ENCODE data around the gene SOBP. TPM values are rescaled to one million over a fixed set of nuclear protein-coding genes. Genes with fewer than 3 reads are reported as not detected.

The SOBP gene
- polyA plus RNA-seq, 2 of the 4 experiments (the other 2 are of a cell fraction) = 0.18 to 0.53 TPM

DNA sequence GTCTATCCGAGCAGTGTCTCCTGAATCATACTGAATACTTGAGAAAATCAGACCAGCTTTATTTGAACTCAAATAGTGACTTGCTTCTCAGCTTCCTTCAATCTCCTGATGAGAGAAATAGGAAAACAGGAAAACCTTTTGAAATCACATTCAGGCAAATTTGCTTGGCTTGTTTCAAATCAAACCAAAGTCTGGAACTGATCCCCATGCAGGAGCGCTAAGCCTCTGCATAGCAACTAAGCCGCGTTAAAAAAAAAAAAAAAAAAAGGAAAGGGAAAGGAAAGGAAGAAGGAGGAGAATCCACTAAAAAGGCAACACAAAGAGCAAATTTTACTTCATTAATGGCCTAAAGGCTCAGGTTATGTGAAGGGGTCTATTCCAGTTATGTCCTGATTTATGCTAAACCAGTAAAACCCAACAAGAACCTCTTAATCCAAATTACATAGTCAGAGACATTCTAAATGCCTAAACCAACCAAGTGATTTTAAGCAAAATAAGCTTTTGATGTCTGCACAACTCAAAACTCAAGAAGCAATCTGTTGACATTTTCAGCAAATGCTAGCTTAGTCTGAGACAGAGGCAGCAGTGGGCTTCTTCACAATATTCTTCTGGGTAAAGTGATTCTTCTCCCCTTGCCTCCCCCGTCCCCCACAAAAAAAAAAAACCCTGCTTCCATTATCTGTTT, 112.5 kb downstream of the SOBP start:
- Histone ChIP-seq H3K4me1 (peaks cover 25% of the 10 kb centered on the region), H3K27ac (no peak overlapping the region; a peak in 1 of 6 replicates), H3K4me2 (no peak overlapping the region), H3K9me3 (no peaks in the 10 kb centered on the region), H3K4me3 (no peak overlapping the region)
- TF ChIP-seq ZSCAN20 (CRISPR knock-in tag; IDR thresholded peaks at IDR 0.05) = no peak
- DNase-seq (ENCODE audit: low read depth in 1 of 2, low spot score in 1 of 2) (no peak), ATAC-seq (no peak), FAIRE-seq (no peak)
- ChIA-PET CTCF (interaction anchor here (1.5 kb wide), 1 partner anchor 13 kb away, joined by 8 read pairs; no protein-coding TSS in a partner anchor), POLR2A (no interaction called here)
- WGBS (ENCODE audit: missing lambda C conversion rate) = 85% methylated on average over 5 of the region's 5 CpGs

DNA sequence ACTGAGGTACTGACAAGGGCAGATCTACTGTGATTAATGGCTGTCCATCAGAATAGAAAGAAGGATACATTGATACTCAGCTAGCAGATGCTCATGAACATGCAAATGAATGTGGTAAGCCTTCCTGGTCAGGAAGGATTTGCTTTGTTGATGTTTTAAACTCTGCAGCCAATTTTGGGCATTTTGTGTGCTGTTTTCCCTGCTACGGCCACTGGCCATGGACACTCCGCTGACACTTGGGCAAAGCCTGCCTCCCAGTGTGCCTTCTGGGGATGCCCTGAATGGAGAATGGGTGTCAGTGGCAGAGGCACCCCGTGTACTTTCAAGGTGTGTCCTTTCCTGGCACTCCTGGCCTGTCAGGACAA, 113.1 kb downstream of the SOBP start:
- H3K4me3 ChIP-seq = no peak overlapping the region
- peaks cover 25% of the 10 kb centered on the region for H3K4me1 ChIP-seq
- FAIRE-seq (no peak), ATAC-seq (no peak), DNase-seq (ENCODE audit: low read depth in 1 of 2, low spot score in 1 of 2) (no peak)
- WGBS (ENCODE audit: missing lambda C conversion rate) = 67% methylated on average over 3 of the region's 3 CpGs
- H3K4me2 ChIP-seq = no peak overlapping the region
- CTCF ChIA-PET = no interaction called here
- TF ChIP-seq, protein P1, sequence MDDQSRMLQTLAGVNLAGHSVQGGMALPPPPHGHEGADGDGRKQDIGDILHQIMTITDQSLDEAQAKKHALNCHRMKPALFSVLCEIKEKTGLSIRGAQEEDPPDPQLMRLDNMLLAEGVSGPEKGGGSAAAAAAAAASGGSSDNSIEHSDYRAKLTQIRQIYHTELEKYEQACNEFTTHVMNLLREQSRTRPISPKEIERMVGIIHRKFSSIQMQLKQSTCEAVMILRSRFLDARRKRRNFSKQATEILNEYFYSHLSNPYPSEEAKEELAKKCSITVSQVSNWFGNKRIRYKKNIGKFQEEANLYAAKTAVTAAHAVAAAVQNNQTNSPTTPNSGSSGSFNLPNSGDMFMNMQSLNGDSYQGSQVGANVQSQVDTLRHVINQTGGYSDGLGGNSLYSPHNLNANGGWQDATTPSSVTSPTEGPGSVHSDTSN (IDR thresholded peaks at IDR 0.05) = no peak
- no peak overlapping the region for H3K27ac ChIP-seq
- H3K9me3 ChIP-seq = no peaks in the 10 kb centered on the region
- POLR2A ChIA-PET = no interaction called here

DNA sequence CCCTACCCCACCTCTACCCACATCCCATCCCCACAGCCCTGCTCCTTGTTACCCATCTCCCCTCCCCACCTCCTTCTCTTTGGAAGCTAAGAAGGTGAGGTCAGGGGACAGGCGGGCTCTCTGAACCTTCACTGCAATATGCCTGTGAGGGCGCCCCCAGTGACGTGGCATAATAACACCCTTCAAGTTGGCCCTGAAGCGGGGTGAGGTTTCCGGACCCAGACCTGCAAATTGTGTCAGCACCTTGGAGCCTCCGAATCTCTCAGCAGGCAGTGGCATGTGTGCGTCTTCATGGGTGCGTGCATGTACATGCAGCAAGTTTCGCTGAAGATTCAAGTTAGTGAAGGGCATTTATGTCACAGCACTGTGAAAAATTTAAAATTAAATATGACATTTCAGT, 114.6 kb downstream of the SOBP start:
- Histone ChIP-seq H3K4me3 (no peak overlapping the region), H3K9me3 (no peaks in the 10 kb centered on the region), H3K27ac (no peak overlapping the region), H3K4me2 (no peak overlapping the region), H3K4me1 (peaks cover 25% of the 10 kb centered on the region)
- 88% methylated on average over 8 of the region's 9 CpGs for WGBS (ENCODE audit: missing lambda C conversion rate)
- CTCF ChIA-PET = no interaction called here
- ATAC-seq = no peak
- FAIRE-seq = no peak
- POLR2A ChIA-PET = no interaction called here
- DNase-seq (ENCODE audit: low read depth in 1 of 2, low spot score in 1 of 2) = no peak
- TF ChIP-seq NFE2L2 (conservative IDR thresholded peaks at IDR 0.05; ENCODE audit: low read length) = no peak
- TF ChIP-seq, protein P2, sequence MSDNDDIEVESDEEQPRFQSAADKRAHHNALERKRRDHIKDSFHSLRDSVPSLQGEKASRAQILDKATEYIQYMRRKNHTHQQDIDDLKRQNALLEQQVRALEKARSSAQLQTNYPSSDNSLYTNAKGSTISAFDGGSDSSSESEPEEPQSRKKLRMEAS (IDR thresholded peaks at IDR 0.05) = no peak
- TF ChIP-seq, protein P3, sequence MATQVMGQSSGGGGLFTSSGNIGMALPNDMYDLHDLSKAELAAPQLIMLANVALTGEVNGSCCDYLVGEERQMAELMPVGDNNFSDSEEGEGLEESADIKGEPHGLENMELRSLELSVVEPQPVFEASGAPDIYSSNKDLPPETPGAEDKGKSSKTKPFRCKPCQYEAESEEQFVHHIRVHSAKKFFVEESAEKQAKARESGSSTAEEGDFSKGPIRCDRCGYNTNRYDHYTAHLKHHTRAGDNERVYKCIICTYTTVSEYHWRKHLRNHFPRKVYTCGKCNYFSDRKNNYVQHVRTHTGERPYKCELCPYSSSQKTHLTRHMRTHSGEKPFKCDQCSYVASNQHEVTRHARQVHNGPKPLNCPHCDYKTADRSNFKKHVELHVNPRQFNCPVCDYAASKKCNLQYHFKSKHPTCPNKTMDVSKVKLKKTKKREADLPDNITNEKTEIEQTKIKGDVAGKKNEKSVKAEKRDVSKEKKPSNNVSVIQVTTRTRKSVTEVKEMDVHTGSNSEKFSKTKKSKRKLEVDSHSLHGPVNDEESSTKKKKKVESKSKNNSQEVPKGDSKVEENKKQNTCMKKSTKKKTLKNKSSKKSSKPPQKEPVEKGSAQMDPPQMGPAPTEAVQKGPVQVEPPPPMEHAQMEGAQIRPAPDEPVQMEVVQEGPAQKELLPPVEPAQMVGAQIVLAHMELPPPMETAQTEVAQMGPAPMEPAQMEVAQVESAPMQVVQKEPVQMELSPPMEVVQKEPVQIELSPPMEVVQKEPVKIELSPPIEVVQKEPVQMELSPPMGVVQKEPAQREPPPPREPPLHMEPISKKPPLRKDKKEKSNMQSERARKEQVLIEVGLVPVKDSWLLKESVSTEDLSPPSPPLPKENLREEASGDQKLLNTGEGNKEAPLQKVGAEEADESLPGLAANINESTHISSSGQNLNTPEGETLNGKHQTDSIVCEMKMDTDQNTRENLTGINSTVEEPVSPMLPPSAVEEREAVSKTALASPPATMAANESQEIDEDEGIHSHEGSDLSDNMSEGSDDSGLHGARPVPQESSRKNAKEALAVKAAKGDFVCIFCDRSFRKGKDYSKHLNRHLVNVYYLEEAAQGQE (IDR thresholded peaks at IDR 0.05) = no peak
- TF ChIP-seq EP300 (IDR thresholded peaks at IDR 0.05) = no peak
- no peak for TF ChIP-seq CHD2 (IDR thresholded peaks at IDR 0.05; ENCODE audit: low read length, partially characterized antibody)
- TF ChIP-seq RAD21 (conservative IDR thresholded peaks at IDR 0.05 in 1 of 2, IDR thresholded peaks at IDR 0.05 in 1 of 2) = no peak
- TF ChIP-seq, protein P4, sequence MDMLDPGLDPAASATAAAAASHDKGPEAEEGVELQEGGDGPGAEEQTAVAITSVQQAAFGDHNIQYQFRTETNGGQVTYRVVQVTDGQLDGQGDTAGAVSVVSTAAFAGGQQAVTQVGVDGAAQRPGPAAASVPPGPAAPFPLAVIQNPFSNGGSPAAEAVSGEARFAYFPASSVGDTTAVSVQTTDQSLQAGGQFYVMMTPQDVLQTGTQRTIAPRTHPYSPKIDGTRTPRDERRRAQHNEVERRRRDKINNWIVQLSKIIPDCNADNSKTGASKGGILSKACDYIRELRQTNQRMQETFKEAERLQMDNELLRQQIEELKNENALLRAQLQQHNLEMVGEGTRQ (IDR thresholded peaks at IDR 0.05) = no peak
- TF ChIP-seq RFX5 (IDR thresholded peaks at IDR 0.05) = no peak
- TF ChIP-seq EHMT2 (IDR thresholded peaks at IDR 0.05; ENCODE audit: low read depth) = no peak
- no peak for TF ChIP-seq KDM1A (IDR thresholded peaks at IDR 0.05; ENCODE audit: low read depth)
- no peak for TF ChIP-seq RCOR1 (IDR thresholded peaks at IDR 0.05; ENCODE audit: low read depth, low read length)
- TF ChIP-seq CEBPB (IDR thresholded peaks at IDR 0.05) = no peak
- no peak for TF ChIP-seq JUN (IDR thresholded peaks at IDR 0.05)
- TF ChIP-seq FOSL2 (IDR thresholded peaks at IDR 0.05) = no peak
- no peak for TF ChIP-seq FOSL2 (CRISPR knock-in tag; IDR thresholded peaks at IDR 0.05)
- no peak for TF ChIP-seq CBX2 (IDR thresholded peaks at IDR 0.05; ENCODE audit: borderline replicate concordance, low read depth)
- no peak for TF ChIP-seq FOSB (CRISPR knock-in tag; IDR thresholded peaks at IDR 0.05)
- TF ChIP-seq NR3C1 (IDR thresholded peaks at IDR 0.05) = no peak
- no peak for TF ChIP-seq MAZ (IDR thresholded peaks at IDR 0.05; ENCODE audit: borderline replicate concordance, low read depth, low read length)

Data from A549 (cell line).